GM12878 (cell line): ENCODE measurements around the gene IFIT1. TPM values are rescaled to one million over a fixed set of nuclear protein-coding genes. Genes with fewer than 3 reads are reported as not detected.

Experiments used
- ATAC-seq: fragments of 200-7000 bp; cut with Tn5 transposase; 3 replicates; pipeline ENCODE4 v1.9.1; 2020; ENCODE audit warnings: mild to moderate bottlenecking, moderate library complexity
- BruUV-seq: library from RNA; stranded (reverse); fragments of 400-500 nt; replicated peaks from 2 replicates; lab custom pipeline; 2021; lab: Mats Ljungman, UMichigan
- CTCF ChIA-PET: fragments of 300-600 bp; sonication (Branson Sonifier 250); formaldehyde crosslinking; extraction: SDS; loops from one replicate; lab custom pipeline; 2021; ENCODE audit warnings: inconsistent platforms; lab: Yijun Ruan, JAX
- POLR2A ChIA-PET: fragments of 350-600 bp; formaldehyde crosslinking; extraction: SDS; loops from one replicate; lab custom pipeline; 2021; ENCODE audit warnings: inconsistent platforms; lab: Charles Lee
- RAD21 ChIA-PET: fragments of 300-600 bp; sonication (Branson Sonifier 250); formaldehyde crosslinking; loops from one replicate; lab custom pipeline; 2023; ENCODE audit warnings: antibody characterized with exemption; ENCODE audit not compliant: unreplicated experiment; lab: Charles Lee
- SMC1A ChIA-PET: fragments of 300-600 bp; sonication (Branson Sonifier 250); formaldehyde crosslinking; loops from one replicate; lab custom pipeline; 2023; ENCODE audit not compliant: unreplicated experiment, uncharacterized antibody; lab: Charles Lee
- DNase-seq: peaks from one replicate; pipeline ENCODE4 v3.0.0-alpha.2; 2011; ENCODE audit warnings: low read depth, low spot score
- FAIRE-seq: peaks from 3 replicates; lab custom pipeline; 2011; peaks lifted over from hg19 to GRCh38; lab: Jason Lieb, UNC
- H2AFZ ChIP-seq: 2 replicates; pipeline ENCODE4 v1.6.0; 2011; ENCODE audit warnings: low read depth, low read length, control low read depth; ENCODE audit not compliant: control insufficient read depth
- H3K27ac ChIP-seq: 2 replicates; pipeline ENCODE4 v1.5.1; 2011; ENCODE audit warnings: control low read depth; ENCODE audit not compliant: control insufficient read depth, insufficient read depth
- H3K27me3 ChIP-seq, 2 experiments: replicated peaks in 1 of 2; 2 replicates each; pipeline versions ENCODE4 v1.6.0 to v1.6.1; 2011; ENCODE audit warnings: low read length in 1 of 2; ENCODE audit not compliant: control insufficient read depth in 2 of 2, insufficient read depth in 2 of 2
- H3K36me3 ChIP-seq, 2 experiments: 2 replicates each; pipeline ENCODE4 v1.5.1; 2011; ENCODE audit warnings: low read length in 1 of 2; ENCODE audit not compliant: control insufficient read depth in 2 of 2, insufficient read depth in 2 of 2
- H3K4me1 ChIP-seq: 2 replicates; pipeline ENCODE4 v1.6.1; 2011; ENCODE audit warnings: mild to moderate bottlenecking, low read length, moderate library complexity, mixed read lengths; ENCODE audit not compliant: control insufficient read depth, insufficient read depth
- H3K4me2 ChIP-seq: 2 replicates; pipeline ENCODE4 v1.6.0; 2011; ENCODE audit warnings: control low read depth; ENCODE audit not compliant: control insufficient read depth, insufficient read depth
- H3K4me3 ChIP-seq: fragments of 200-600 bp; sonication (generic); 2 replicates; pipeline ENCODE4 v1.5.1; 2016
- H3K79me2 ChIP-seq: 2 replicates; pipeline ENCODE4 v1.6.0; 2011; ENCODE audit warnings: low read length; ENCODE audit not compliant: control insufficient read depth, insufficient read depth
- H3K9ac ChIP-seq: 2 replicates; pipeline ENCODE4 v1.8.0; 2011; ENCODE audit warnings: low read length, control low read depth, mixed read lengths; ENCODE audit not compliant: control insufficient read depth, insufficient read depth
- H3K9me3 ChIP-seq: replicated peaks from 3 replicates; pipeline ENCODE4 v1.5.1; 2011; ENCODE audit warnings: mild to moderate bottlenecking, low read length; ENCODE audit not compliant: control insufficient read depth, insufficient read depth
- H4K20me1 ChIP-seq: 2 replicates; pipeline ENCODE4 v1.6.0; 2011; ENCODE audit not compliant: control insufficient read depth, insufficient read depth
- BRCA1 ChIP-seq: IDR thresholded peaks from 2 replicates; pipeline ENCODE4 v1.6.1; 2011; ENCODE audit warnings: low read depth, low read length, improper control_type of control experiment
- E4F1 ChIP-seq: fragments of 450-650 bp; IDR thresholded peaks from 2 replicates; pipeline ENCODE4 v1.6.1; 2018; ENCODE audit warnings: borderline replicate concordance, mild to moderate bottlenecking; ENCODE audit not compliant: partially characterized antibody
- EGR1 ChIP-seq, 2 experiments: IDR thresholded peaks; 1 replicate in 1 of 2; 2 replicates in 1 of 2; pipeline ENCODE4 v1.6.1; 2011 to 2012; ENCODE audit warnings: low read depth in 2 of 2, low read length in 2 of 2, borderline replicate concordance in 1 of 2, mild to moderate bottlenecking in 1 of 2, moderate library complexity in 1 of 2
- GABPA ChIP-seq: IDR thresholded peaks from 2 replicates; pipeline ENCODE4 v1.6.1; 2014; ENCODE audit warnings: antibody characterized with exemption, low read depth, mild to moderate bottlenecking, inconsistent platforms
- HCFC1 ChIP-seq: fragments of 150-350 bp; IDR thresholded peaks from 2 replicates; pipeline ENCODE4 v1.6.1; 2014; ENCODE audit warnings: low read length
- KDM1A ChIP-seq: fragments of 200-600 bp; sonication (generic); IDR thresholded peaks from 2 replicates; pipeline ENCODE4 v1.6.1; 2016; ENCODE audit warnings: borderline replicate concordance
- MYB ChIP-seq: fragments of 150-350 bp; IDR thresholded peaks from 2 replicates; pipeline ENCODE4 v1.6.1; 2014; ENCODE audit warnings: mild to moderate bottlenecking, low read depth, low read length, borderline replicate concordance
- MYC ChIP-seq: IDR thresholded peaks from 2 replicates; pipeline ENCODE4 v1.6.1; 2011; ENCODE audit warnings: mild to moderate bottlenecking, low read length, moderate library complexity, inconsistent platforms; ENCODE audit not compliant: insufficient read depth, insufficient replicate concordance, insufficient read length, severe bottlenecking
- TARDBP ChIP-seq: IDR thresholded peaks from 2 replicates; pipeline ENCODE4 v1.6.1; 2016; ENCODE audit warnings: borderline replicate concordance
- WGBS: methylation state at CpG from one replicate; pipeline ENCODE4 v1.1.6; 2016; ENCODE audit warnings: low lambda C conversion rate; ENCODE audit not compliant: insufficient replicate concordance, insufficient coverage; ENCODE audit errors: missing lambda C conversion rate; 5-methylcytosine and 5-hydroxymethylcytosine counted together
- in situ Hi-C: fragments of 300-500 bp; cut with MboI; formaldehyde crosslinking; loops from 9 replicates; pipeline ENCODE4 v1.14.3; 2018; ENCODE audit warnings: mixed read lengths
- intact Hi-C: fragments of 100-400 bp; cut with micrococcal nuclease; formaldehyde crosslinking; loops from one replicate; pipeline ENCODE4 v1.14.2; 2022; ENCODE audit not compliant: unreplicated experiment
- polyA plus RNA-seq, 11 experiments: library from polyadenylated mRNA; depleted of rRNA in 4 of 11; unstranded in 6 of 11; stranded (reverse) in 5 of 11; fragments of >200 nt; fragmentation: Nextera tagmentation in 4 of 11; fragmentation: Illumina TruSeq in 1 of 11; extraction: Ambion mirVana in 4 of 11; extraction: Trizol in 1 of 11; gene quantifications; 1 replicate in 1 of 11; 2 replicates in 10 of 11; pipeline versions ENCODE4 v1.2.1 to v1.2.3, GENCODE V29; 2011 to 2016; ENCODE audit warnings: inconsistent platforms in 2 of 11, missing spikeins in 2 of 11, low read depth in 1 of 11
- total RNA-seq, 4 experiments: library from RNA; depleted of rRNA in 3 of 4; stranded (reverse); fragments of >200 nt in 3 of 4; fragmentation: Illumina TruSeq in 1 of 4; extraction: Trizol in 1 of 4; gene quantifications; 2 replicates each; pipeline versions ENCODE4 v1.2.1 to v1.2.3, GENCODE V29; 2013 to 2021
- TF ChIP-seq, protein P1 (sequence below): IDR thresholded peaks from 2 replicates; pipeline ENCODE4 v1.6.1; 2012; ENCODE audit warnings: improper control_type of control experiment, low read depth, low read length; ENCODE audit not compliant: insufficient replicate concordance
- TF ChIP-seq, protein P2 (sequence below): fragments of 150-350 bp; IDR thresholded peaks from 2 replicates; pipeline ENCODE4 v1.6.1; 2014; ENCODE audit warnings: mild to moderate bottlenecking, low read depth, low read length

The IFIT1 gene
- total and polyA plus RNA-seq, 10 of the 15 experiments (the other 5 are each of a cell fraction or from before 2014, with no cell fraction given): 13.9 to 37.2 (median 22.3) TPM

DNA sequence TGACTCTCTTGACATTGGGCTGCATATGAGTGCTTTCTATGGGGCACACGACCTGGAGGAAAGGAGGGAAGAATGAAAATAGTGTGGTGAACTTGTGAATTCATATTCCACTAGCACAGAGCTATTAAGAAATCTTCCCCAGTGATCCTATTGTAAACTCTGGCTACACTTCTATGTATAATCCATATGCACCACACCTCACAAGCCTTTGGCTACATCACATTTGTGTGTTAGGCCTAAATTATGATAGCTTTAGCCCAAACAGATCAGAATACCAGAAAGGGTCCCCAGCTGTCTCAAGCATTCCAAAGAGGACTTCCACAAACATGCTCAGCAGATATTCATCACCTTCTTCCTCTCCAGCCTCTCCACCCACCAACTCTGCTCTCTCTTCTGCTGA, 24.3 kb upstream of the IFIT1 start:
- POLR2A ChIA-PET: interaction anchor here (0.6 to 2.9 kb wide), 10 partner anchors 9 to 73 kb away, joined by 3 to 9 read pairs (median 5); partner anchors contain the start of genes IFIT1, IFIT3 and IFIT5
- CTCF ChIA-PET: interaction anchor here (0.7 to 5.9 kb wide), 33 partner anchors 9 to 433 kb away, joined by 3 to 97 read pairs (median 13); partner anchors contain the start of genes IFIT1, IFIT2, IFIT5 and LIPA

More for the DNA sequence above, 24.3 kb upstream of the IFIT1 start:
- Histone ChIP-seq H4K20me1 (no peaks in the 10 kb centered on the region), H3K27me3 (no peaks in the 10 kb centered on the region), H3K36me3 (no peaks in the 10 kb centered on the region), H3K4me1 (peaks cover 30% of the 10 kb centered on the region), H3K27ac (peak overlapping the region; percentile 62), H2AFZ (peak overlapping the region; percentile 8; the same call in 1 of the 2 replicates), H3K4me2 (no peak overlapping the region; the same call in 1 of the 2 replicates), H3K4me3 (no peak overlapping the region), H3K79me2 (no peaks in the 10 kb centered on the region), H3K9me3 (no peaks in the 10 kb centered on the region), H3K9ac (no peak overlapping the region; the same call in 1 of the 2 replicates)
- in situ Hi-C loops: no loop called here
- intact Hi-C loops: loop anchor here (5.0 kb wide), 1 partner anchor 194 kb away; no protein-coding TSS in a partner anchor
- ChIA-PET RAD21 (interaction anchor here (0.5 to 3.9 kb wide), 22 partner anchors 13 to 487 kb away, joined by 3 to 68 read pairs (median 4); partner anchors contain the start of genes IFIT1, IFIT2, IFIT3 and IFIT5), SMC1A (interaction anchor here (0.7 to 6.8 kb wide), 33 partner anchors 9 to 540 kb away, joined by 3 to 98 read pairs (median 10); partner anchors contain the start of genes IFIT1, IFIT1B, IFIT2 and IFIT5)
- no peak for FAIRE-seq
- WGBS: 8% methylated on average over 1 of the region's 1 CpG
- DNase-seq: no peak
- ATAC-seq: no peak
- TF ChIP-seq MYB (no peak), BRCA1 (no peak), E4F1 (no peak), KDM1A (no peak), EGR1 (IDR thresholded peaks at IDR 0.05; ENCODE audit: borderline replicate concordance in 1 of 2, low read depth in 2 of 2, low read length in 2 of 2) (no peak), TARDBP (no peak), HCFC1 (no peak), GABPA (no peak), MYC (no peak)
- TF ChIP-seq, protein P1, sequence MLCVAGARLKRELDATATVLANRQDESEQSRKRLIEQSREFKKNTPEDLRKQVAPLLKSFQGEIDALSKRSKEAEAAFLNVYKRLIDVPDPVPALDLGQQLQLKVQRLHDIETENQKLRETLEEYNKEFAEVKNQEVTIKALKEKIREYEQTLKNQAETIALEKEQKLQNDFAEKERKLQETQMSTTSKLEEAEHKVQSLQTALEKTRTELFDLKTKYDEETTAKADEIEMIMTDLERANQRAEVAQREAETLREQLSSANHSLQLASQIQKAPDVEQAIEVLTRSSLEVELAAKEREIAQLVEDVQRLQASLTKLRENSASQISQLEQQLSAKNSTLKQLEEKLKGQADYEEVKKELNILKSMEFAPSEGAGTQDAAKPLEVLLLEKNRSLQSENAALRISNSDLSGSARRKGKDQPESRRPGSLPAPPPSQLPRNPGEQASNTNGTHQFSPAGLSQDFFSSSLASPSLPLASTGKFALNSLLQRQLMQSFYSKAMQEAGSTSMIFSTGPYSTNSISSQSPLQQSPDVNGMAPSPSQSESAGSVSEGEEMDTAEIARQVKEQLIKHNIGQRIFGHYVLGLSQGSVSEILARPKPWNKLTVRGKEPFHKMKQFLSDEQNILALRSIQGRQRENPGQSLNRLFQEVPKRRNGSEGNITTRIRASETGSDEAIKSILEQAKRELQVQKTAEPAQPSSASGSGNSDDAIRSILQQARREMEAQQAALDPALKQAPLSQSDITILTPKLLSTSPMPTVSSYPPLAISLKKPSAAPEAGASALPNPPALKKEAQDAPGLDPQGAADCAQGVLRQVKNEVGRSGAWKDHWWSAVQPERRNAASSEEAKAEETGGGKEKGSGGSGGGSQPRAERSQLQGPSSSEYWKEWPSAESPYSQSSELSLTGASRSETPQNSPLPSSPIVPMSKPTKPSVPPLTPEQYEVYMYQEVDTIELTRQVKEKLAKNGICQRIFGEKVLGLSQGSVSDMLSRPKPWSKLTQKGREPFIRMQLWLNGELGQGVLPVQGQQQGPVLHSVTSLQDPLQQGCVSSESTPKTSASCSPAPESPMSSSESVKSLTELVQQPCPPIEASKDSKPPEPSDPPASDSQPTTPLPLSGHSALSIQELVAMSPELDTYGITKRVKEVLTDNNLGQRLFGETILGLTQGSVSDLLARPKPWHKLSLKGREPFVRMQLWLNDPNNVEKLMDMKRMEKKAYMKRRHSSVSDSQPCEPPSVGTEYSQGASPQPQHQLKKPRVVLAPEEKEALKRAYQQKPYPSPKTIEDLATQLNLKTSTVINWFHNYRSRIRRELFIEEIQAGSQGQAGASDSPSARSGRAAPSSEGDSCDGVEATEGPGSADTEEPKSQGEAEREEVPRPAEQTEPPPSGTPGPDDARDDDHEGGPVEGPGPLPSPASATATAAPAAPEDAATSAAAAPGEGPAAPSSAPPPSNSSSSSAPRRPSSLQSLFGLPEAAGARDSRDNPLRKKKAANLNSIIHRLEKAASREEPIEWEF: no peak
- TF ChIP-seq, protein P2, sequence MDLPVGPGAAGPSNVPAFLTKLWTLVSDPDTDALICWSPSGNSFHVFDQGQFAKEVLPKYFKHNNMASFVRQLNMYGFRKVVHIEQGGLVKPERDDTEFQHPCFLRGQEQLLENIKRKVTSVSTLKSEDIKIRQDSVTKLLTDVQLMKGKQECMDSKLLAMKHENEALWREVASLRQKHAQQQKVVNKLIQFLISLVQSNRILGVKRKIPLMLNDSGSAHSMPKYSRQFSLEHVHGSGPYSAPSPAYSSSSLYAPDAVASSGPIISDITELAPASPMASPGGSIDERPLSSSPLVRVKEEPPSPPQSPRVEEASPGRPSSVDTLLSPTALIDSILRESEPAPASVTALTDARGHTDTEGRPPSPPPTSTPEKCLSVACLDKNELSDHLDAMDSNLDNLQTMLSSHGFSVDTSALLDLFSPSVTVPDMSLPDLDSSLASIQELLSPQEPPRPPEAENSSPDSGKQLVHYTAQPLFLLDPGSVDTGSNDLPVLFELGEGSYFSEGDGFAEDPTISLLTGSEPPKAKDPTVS: no peak
- no TSS peak for BruUV-seq
